Sigmoid colon (tissue), 4 donors: ENCODE measurements around the gene TMOD2.

Experiments used
- CTCF ChIP-seq, 4 experiments: fragments of 450-650 bp in 3 of 4; fragments of 200-600 bp in 1 of 4; IDR thresholded peaks; one replicate each; pipeline ENCODE4 v1.5.1; 2016 to 2019; ENCODE audit warnings: antibody characterized with exemption in 4 of 4, mild to moderate bottlenecking in 3 of 4, moderate library complexity in 2 of 4
- EP300 ChIP-seq, 4 donors: sonication (generic); formaldehyde crosslinking; IDR thresholded peaks; one replicate each; pipeline ENCODE4 v1.6.1; 2017; ENCODE audit warnings: antibody characterized with exemption in 4 of 4
- POLR2A ChIP-seq, 2 donors: fragments of 450-650 bp; IDR thresholded peaks; one replicate each; pipeline ENCODE4 v1.6.1; 2016; ENCODE audit warnings: antibody characterized with exemption in 2 of 2, mild to moderate bottlenecking in 2 of 2, moderate library complexity in 2 of 2
- POLR2AphosphoS5 ChIP-seq, 4 donors: sonication (generic); formaldehyde crosslinking; IDR thresholded peaks; one replicate each; pipeline ENCODE4 v1.6.1; 2017; ENCODE audit warnings: antibody characterized with exemption in 4 of 4

- TF ChIP-seq CTCF (IDR thresholded peaks at IDR 0.05): no peak
- TF ChIP-seq POLR2AphosphoS5 (IDR thresholded peaks at IDR 0.05): no peak
- TF ChIP-seq POLR2A (IDR thresholded peaks at IDR 0.05): no peak
- TF ChIP-seq EP300 (IDR thresholded peaks at IDR 0.05): no peak
These were observed 32.6 kb downstream of the TMOD2 start for GRCh38 chr15:51783967-51784366.
